ENCODE results near the gene PFDN5.

- no peak for TF ChIP-seq ZBTB33 (IDR thresholded peaks at IDR 0.05)
- no peak for TF ChIP-seq GABPA (IDR thresholded peaks at IDR 0.05 in 1 of 2, conservative IDR thresholded peaks at IDR 0.05 in 1 of 2)
- no peak for TF ChIP-seq FOXA1 (IDR thresholded peaks at IDR 0.05)
- no peak for TF ChIP-seq CTCF (IDR thresholded peaks at IDR 0.05; ENCODE audit: low read depth, low read length, missing input control)
- TF ChIP-seq SP1 (IDR thresholded peaks at IDR 0.05) = no peak
- TF ChIP-seq RXRA (IDR thresholded peaks at IDR 0.05) = no peak
- no peak for TF ChIP-seq YY1 (IDR thresholded peaks at IDR 0.05)
- TF ChIP-seq, protein P1, sequence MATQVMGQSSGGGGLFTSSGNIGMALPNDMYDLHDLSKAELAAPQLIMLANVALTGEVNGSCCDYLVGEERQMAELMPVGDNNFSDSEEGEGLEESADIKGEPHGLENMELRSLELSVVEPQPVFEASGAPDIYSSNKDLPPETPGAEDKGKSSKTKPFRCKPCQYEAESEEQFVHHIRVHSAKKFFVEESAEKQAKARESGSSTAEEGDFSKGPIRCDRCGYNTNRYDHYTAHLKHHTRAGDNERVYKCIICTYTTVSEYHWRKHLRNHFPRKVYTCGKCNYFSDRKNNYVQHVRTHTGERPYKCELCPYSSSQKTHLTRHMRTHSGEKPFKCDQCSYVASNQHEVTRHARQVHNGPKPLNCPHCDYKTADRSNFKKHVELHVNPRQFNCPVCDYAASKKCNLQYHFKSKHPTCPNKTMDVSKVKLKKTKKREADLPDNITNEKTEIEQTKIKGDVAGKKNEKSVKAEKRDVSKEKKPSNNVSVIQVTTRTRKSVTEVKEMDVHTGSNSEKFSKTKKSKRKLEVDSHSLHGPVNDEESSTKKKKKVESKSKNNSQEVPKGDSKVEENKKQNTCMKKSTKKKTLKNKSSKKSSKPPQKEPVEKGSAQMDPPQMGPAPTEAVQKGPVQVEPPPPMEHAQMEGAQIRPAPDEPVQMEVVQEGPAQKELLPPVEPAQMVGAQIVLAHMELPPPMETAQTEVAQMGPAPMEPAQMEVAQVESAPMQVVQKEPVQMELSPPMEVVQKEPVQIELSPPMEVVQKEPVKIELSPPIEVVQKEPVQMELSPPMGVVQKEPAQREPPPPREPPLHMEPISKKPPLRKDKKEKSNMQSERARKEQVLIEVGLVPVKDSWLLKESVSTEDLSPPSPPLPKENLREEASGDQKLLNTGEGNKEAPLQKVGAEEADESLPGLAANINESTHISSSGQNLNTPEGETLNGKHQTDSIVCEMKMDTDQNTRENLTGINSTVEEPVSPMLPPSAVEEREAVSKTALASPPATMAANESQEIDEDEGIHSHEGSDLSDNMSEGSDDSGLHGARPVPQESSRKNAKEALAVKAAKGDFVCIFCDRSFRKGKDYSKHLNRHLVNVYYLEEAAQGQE (IDR thresholded peaks at IDR 0.05) = no peak
- TF ChIP-seq, protein P2, sequence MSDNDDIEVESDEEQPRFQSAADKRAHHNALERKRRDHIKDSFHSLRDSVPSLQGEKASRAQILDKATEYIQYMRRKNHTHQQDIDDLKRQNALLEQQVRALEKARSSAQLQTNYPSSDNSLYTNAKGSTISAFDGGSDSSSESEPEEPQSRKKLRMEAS (IDR thresholded peaks at IDR 0.05) = no peak
- TF ChIP-seq TAF1 (conservative IDR thresholded peaks at IDR 0.05) = no peak
- TF ChIP-seq RAD21 (IDR thresholded peaks at IDR 0.05) = no peak
- TF ChIP-seq JUND (IDR thresholded peaks at IDR 0.05) = no peak
- no peak for TF ChIP-seq ATF3 (IDR thresholded peaks at IDR 0.05)
Measured at GRCh38 chr12:53326460-53327185, 31.3 kb downstream of the PFDN5 start.

Data from liver (tissue), 3 donors.